ENCODE measurements around the gene GOLGA6B.

The GOLGA6B gene

DNA sequence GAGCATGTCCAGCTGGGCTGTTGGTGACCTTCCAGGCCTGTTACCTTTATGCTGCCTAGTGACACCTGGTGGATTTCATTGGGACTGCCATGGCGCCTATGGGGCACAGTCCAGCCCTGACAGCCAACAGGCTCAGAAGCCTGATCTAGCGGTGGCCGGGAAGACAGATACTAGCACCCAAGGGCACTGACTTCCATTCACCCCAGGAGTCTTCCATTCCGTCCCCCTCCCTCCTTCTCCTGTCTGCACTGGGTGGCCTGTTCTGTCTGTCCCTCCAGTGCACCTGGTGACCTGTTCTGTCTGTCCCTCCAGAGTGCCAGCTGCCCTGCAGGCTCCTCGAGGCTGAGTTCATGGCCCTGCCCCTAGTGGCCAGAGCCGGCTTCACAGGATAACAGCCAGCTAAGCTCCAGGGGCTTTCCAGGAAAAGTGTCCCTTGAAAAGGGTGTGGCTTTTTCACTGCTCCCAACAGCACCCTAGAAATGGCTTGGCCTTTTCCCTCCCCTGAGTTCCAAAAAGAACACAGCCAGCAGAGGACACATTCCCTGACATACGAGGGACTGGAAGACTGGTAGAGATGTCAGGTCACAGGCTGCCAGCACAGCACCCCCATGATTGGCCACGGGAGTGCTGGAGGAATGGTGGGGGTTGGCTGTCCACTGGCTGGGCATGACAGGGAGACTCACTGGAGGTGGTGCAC, 16.3 kb downstream of the GOLGA6B start:
- in situ Hi-C loops (cut with MboI; ENCODE audit: low sequenced_read_pairs, unreplicated experiment): loop anchor here (10.0 kb wide), 1 partner anchor 366 kb away; no protein-coding TSS in a partner anchor
- peak; percentile 64 for DNase-seq (ENCODE audit: low spot score)
- TF ChIP-seq, protein P1, sequence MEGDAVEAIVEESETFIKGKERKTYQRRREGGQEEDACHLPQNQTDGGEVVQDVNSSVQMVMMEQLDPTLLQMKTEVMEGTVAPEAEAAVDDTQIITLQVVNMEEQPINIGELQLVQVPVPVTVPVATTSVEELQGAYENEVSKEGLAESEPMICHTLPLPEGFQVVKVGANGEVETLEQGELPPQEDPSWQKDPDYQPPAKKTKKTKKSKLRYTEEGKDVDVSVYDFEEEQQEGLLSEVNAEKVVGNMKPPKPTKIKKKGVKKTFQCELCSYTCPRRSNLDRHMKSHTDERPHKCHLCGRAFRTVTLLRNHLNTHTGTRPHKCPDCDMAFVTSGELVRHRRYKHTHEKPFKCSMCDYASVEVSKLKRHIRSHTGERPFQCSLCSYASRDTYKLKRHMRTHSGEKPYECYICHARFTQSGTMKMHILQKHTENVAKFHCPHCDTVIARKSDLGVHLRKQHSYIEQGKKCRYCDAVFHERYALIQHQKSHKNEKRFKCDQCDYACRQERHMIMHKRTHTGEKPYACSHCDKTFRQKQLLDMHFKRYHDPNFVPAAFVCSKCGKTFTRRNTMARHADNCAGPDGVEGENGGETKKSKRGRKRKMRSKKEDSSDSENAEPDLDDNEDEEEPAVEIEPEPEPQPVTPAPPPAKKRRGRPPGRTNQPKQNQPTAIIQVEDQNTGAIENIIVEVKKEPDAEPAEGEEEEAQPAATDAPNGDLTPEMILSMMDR (IDR thresholded peaks at IDR 0.05; ENCODE audit: borderline replicate concordance, control extremely low read depth, extremely low read depth, insufficient read depth, missing control alignments): peak; percentile 68

DNA sequence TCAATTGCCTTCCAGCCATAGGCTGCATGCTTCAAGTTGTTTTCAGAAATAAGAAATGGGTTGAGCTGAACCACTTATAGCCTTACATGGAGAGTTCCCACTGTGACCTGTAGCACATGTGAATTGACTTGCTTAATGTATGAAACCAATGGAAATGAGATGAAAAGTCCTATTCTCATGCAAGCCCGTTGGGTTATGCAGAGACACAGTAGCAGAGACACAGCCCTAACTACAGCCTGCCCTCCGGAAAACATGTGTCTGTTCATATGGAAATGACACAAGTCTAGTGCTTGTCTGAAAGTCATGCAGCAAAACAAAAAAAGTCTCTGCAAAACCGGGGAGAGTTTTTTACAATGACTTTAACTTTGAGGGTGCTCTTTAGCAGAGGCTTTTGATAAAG, 17.0 kb downstream of the GOLGA6B start:
- TF ChIP-seq, protein P1 (IDR thresholded peaks at IDR 0.05; ENCODE audit: borderline replicate concordance, control extremely low read depth, extremely low read depth, insufficient read depth, missing control alignments): no peak
- in situ Hi-C loops (cut with MboI; ENCODE audit: low sequenced_read_pairs, unreplicated experiment): loop anchor here (10.0 kb wide), 1 partner anchor 367 kb away; no protein-coding TSS in a partner anchor
- DNase-seq (ENCODE audit: low spot score): no peak

DNA sequence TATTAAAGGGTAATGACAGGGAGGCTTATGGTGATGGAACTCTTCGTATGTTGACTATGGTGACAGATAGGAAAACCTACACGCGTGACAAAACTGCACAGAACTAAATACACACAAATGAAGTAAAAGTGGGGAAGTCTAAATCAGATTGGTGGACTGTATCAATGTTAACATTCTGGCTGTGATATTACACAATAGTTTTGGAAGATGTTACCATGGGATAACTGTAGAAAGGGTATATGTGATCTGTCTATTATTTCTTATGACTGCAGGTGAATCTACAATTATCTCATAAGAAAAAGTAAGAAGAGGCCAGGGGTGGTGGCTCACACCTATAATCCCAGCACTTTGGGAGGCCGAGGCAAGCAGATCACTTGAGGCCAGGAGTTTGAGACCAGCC, 22.3 kb downstream of the GOLGA6B start:
- TF ChIP-seq, protein P1 (IDR thresholded peaks at IDR 0.05; ENCODE audit: borderline replicate concordance, control extremely low read depth, extremely low read depth, insufficient read depth, missing control alignments): no peak
- no peak for DNase-seq (ENCODE audit: low spot score)
- in situ Hi-C loops (cut with MboI; ENCODE audit: low sequenced_read_pairs, unreplicated experiment): loop anchor here (10.0 kb wide), 1 partner anchor 372 kb away; no protein-coding TSS in a partner anchor

DNA sequence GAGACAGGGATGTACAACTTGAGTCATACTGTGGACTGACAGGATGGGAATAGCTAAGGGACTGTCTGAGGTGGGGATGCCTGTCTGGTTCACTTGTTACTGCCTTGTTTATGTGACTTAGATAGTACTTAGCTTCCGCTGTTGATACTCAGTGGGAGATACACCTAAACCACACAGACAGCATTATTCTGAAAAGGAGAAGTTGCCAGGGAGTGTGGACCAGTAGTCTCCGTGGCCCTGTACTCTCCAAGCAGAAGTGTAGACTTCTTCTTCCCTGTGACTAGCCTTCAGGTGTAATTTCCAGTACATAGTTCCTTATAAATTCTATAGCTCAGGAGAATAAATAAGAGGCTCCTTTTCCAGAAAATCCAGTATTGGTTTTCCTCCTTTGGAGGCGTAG, 26.4 kb downstream of the GOLGA6B start:
- TF ChIP-seq, protein P1 (IDR thresholded peaks at IDR 0.05; ENCODE audit: borderline replicate concordance, control extremely low read depth, extremely low read depth, insufficient read depth, missing control alignments): no peak
- no peak for DNase-seq (ENCODE audit: low spot score)
- in situ Hi-C loops (cut with MboI; ENCODE audit: low sequenced_read_pairs, unreplicated experiment): no loop called here

DNA sequence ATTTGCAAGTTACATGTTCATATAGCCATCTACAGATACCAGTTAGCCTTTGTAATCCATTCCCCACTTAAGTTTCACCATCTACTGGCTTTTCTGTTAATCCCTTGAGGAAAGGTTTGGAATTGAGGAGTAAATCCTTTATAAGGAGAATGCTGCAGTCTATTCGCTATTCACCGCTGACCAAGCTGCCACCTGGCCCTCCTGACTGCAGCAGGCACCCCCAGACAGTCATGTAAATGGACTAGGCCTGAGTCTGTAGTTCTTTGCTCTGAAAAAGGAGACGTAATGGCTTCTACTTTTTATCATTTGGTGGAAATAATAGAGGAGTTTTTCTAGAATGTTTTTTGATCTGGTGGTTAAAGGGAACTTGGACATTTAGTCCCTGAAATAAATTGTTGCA, 28.3 kb downstream of the GOLGA6B start:
- no peak for DNase-seq (ENCODE audit: low spot score)
- in situ Hi-C loops (cut with MboI; ENCODE audit: low sequenced_read_pairs, unreplicated experiment): no loop called here
- TF ChIP-seq, protein P1 (IDR thresholded peaks at IDR 0.05; ENCODE audit: borderline replicate concordance, control extremely low read depth, extremely low read depth, insufficient read depth, missing control alignments): no peak

DNA sequence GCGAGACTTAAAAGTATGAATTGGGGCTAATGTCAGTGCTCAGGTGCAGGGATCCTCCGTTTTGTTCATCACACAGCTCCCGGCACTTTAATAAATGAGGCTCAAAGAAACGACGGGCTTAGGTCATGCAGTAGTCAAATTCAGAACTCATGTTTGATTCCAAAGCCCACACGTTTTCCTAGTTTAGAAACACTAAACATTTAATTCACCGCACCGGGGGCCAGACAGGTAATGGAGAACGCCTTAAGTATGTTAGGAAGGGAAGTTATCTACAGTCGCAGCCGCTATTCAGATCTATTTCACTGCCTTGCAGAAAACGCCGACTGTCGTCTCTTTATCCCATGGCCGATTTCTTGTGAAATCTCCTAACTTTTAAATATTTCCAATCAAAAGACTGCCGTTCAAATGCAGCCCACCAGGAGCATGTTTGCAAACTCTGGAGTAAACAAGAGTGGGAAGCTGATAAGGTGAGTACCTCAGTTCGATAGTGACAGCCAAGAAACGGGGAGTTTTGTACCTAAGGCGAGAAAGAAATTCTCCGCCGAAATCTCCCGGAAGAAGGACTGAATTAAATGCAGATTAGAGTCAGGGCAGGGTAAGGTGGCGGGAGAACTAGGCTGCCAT, 30.9 kb downstream of the GOLGA6B start:
- in situ Hi-C loops (cut with MboI; ENCODE audit: low sequenced_read_pairs, unreplicated experiment): no loop called here
- TF ChIP-seq, protein P1 (IDR thresholded peaks at IDR 0.05; ENCODE audit: borderline replicate concordance, control extremely low read depth, extremely low read depth, insufficient read depth, missing control alignments): no peak
- DNase-seq (ENCODE audit: low spot score): no peak
